CD14-positive monocyte (primary cell): ENCODE results near the gene CYSLTR2. TPM values are rescaled to one million over a fixed set of nuclear protein-coding genes. Genes with fewer than 3 reads are reported as not detected.

Experiments
- DNase-seq, 3 donors: peaks; one replicate each; pipeline ENCODE4 v3.0.0-alpha.2; 2011 to 2022
- H2AFZ ChIP-seq: 2 replicates; pipeline ENCODE4 v1.6.0; 2012; ENCODE audit warnings: mild to moderate bottlenecking, low read depth, low read length, inconsistent platforms; ENCODE audit not compliant: insufficient read depth, poor library complexity, severe bottlenecking
- H3K27ac ChIP-seq, 2 donors: 1 replicate in 1 of 2; 2 replicates in 1 of 2; pipeline ENCODE4 v1.5.1; 2012 to 2013; ENCODE audit warnings: low read length in 2 of 2, control low read depth in 1 of 2, inconsistent platforms in 1 of 2, low read depth in 1 of 2, mild to moderate bottlenecking in 1 of 2
- H3K27me3 ChIP-seq, 2 donors: one replicate each; pipeline versions ENCODE4 v1.6.0 to v1.6.1; 2011 to 2013; ENCODE audit warnings: low read length in 2 of 2; ENCODE audit not compliant: control insufficient read depth in 2 of 2, insufficient read depth in 2 of 2
- H3K36me3 ChIP-seq, 2 donors: replicated peaks in 1 of 2; 1 replicate in 1 of 2; 2 replicates in 1 of 2; pipeline versions ENCODE4 v1.5.1 to v1.6.1; 2012 to 2013; ENCODE audit warnings: low read length in 2 of 2, control low read depth in 1 of 2, inconsistent platforms in 1 of 2, mild to moderate bottlenecking in 1 of 2; ENCODE audit not compliant: insufficient read depth in 2 of 2, control insufficient read depth in 1 of 2
- H3K4me1 ChIP-seq, 2 donors: 1 replicate in 1 of 2; 2 replicates in 1 of 2; pipeline versions ENCODE4 v1.5.1 to v1.6.1; 2012 to 2013; ENCODE audit warnings: low read length in 2 of 2, control low read depth in 1 of 2, inconsistent platforms in 1 of 2, mild to moderate bottlenecking in 1 of 2, moderate library complexity in 1 of 2; ENCODE audit not compliant: insufficient read depth in 2 of 2, control insufficient read depth in 1 of 2
- H3K4me2 ChIP-seq: replicated peaks from 2 replicates; pipeline ENCODE3; 2012; ENCODE audit warnings: low read length, moderate library complexity, mild to moderate bottlenecking; ENCODE audit not compliant: poor library complexity, severe bottlenecking; ENCODE audit errors: extremely low read depth
- H3K4me3 ChIP-seq, 3 experiments: fragments of 200-600 bp in 1 of 3; sonication (generic) in 1 of 3; replicated peaks in 1 of 3; 1 replicate in 2 of 3; 2 replicates in 1 of 3; pipeline ENCODE4 v1.5.1; 2011 to 2013; ENCODE audit warnings: low read length in 3 of 3, mild to moderate bottlenecking in 3 of 3, control low read depth in 2 of 3, low read depth in 2 of 3, inconsistent platforms in 1 of 3, moderate library complexity in 1 of 3
- H3K79me2 ChIP-seq: 2 replicates; pipeline ENCODE4 v1.6.0; 2012; ENCODE audit warnings: mild to moderate bottlenecking, control low read depth, inconsistent platforms, low read length, moderate library complexity; ENCODE audit not compliant: insufficient read depth
- H3K9ac ChIP-seq: 2 replicates; pipeline ENCODE4 v1.6.0; 2017; ENCODE audit warnings: low read length, mild to moderate bottlenecking; ENCODE audit not compliant: insufficient read depth, poor library complexity, severe bottlenecking
- H3K9me3 ChIP-seq, 2 donors: replicated peaks in 1 of 2; 1 replicate in 1 of 2; 2 replicates in 1 of 2; pipeline versions ENCODE4 v1.5.1 to v1.6.1; 2012 to 2013; ENCODE audit warnings: low read length in 2 of 2, control low read depth in 1 of 2; ENCODE audit not compliant: control insufficient read depth in 1 of 2, insufficient read depth in 1 of 2
- H4K20me1 ChIP-seq: 2 replicates; pipeline ENCODE4 v1.6.0; 2012; ENCODE audit warnings: mild to moderate bottlenecking, low read length, control low read depth, moderate library complexity; ENCODE audit not compliant: insufficient read depth
- H3K27ac Mint-ChIP-seq, 7 donors: one replicate each; pipeline ENCODE4 v1.8.0; 2020; ENCODE audit warnings: mild to moderate bottlenecking in 7 of 7, mixed read lengths in 7 of 7, moderate library complexity in 6 of 7, inconsistent platforms in 2 of 7
- H3K27me3 Mint-ChIP-seq, 3 donors: one replicate each; pipeline ENCODE4 v1.8.0; 2021 to 2022; ENCODE audit warnings: low read depth in 3 of 3, mild to moderate bottlenecking in 3 of 3, mixed read lengths in 3 of 3, moderate library complexity in 3 of 3, inconsistent platforms in 1 of 3
- H3K36me3 Mint-ChIP-seq, 2 donors: one replicate each; pipeline ENCODE4 v1.8.0; 2020; ENCODE audit warnings: mixed read lengths in 2 of 2, inconsistent platforms in 1 of 2, mild to moderate bottlenecking in 1 of 2
- H3K4me1 Mint-ChIP-seq: one replicate; pipeline ENCODE4 v1.8.0; 2020; ENCODE audit warnings: mild to moderate bottlenecking, mixed read lengths
- H3K4me3 Mint-ChIP-seq, 2 donors: one replicate each; pipeline ENCODE4 v1.8.0; 2020; ENCODE audit warnings: mild to moderate bottlenecking in 2 of 2, mixed read lengths in 2 of 2, moderate library complexity in 1 of 2
- H3K9me3 Mint-ChIP-seq, 7 donors: one replicate each; pipeline ENCODE4 v1.8.0; 2020 to 2022; ENCODE audit warnings: mixed read lengths in 7 of 7, mild to moderate bottlenecking in 6 of 7, moderate library complexity in 6 of 7, inconsistent platforms in 2 of 7
- intact Hi-C, 2 donors: fragments of 100-400 bp; cut with micrococcal nuclease; formaldehyde crosslinking; loops; one replicate each; pipeline versions ENCODE4 v1.15.0 to v1.15.1; 2023
- polyA plus RNA-seq, 3 donors: library from polyadenylated mRNA; depleted of rRNA in 1 of 3; unstranded in 2 of 3; stranded (reverse) in 1 of 3; fragments of 300-500 nt in 2 of 3; fragments of >200 nt in 1 of 3; fragmentation: Illumina TruSeq in 2 of 3; gene quantifications; 1 replicate in 2 of 3; 2 replicates in 1 of 3; pipeline ENCODE4 v1.2.3, GENCODE V29; 2012 to 2021
- TF ChIP-seq, protein P1 (sequence below): fragments of 200-600 bp; IDR thresholded peaks from one replicate; pipeline ENCODE4 v1.8.0; 2022; ENCODE audit warnings: antibody characterized with exemption, mild to moderate bottlenecking

The CYSLTR2 gene
- polyA plus RNA-seq, 3 donors: 1.9 to 6.5 (median 4.1) TPM

DNA sequence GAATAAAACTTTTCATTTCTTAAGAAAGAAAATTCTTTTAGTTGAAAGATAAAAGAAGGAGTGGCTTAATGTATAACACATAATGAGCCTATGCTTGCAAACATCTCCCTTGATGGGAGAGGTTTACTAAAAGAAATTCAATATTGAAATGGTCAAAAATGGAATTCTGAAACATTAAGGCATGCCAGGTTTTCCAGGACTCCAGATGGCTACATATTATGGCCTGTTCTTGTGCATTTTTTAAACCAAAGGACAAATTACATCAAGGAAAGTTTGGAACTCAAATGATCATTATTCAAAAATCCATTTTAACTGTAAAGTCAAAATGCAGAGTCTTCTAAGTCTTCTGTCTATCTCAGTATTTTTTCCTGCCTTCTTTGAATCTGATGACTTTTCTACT is 19.1 kb upstream of the CYSLTR2 start:
- Mint-ChIP-seq H3K36me3 (no peaks in the 10 kb centered on the region), H3K9me3 (peaks cover 8 to 28% (median 18%) of the 10 kb centered on the region in 7 donors), H3K27ac (no peak overlapping the region), H3K27me3 (peaks cover 0 to 2% (median 0%) of the 10 kb centered on the region in 3 donors), H3K4me1 (peaks cover 5% of the 10 kb centered on the region), H3K4me3 (no peak overlapping the region)
- TF ChIP-seq, protein P1, sequence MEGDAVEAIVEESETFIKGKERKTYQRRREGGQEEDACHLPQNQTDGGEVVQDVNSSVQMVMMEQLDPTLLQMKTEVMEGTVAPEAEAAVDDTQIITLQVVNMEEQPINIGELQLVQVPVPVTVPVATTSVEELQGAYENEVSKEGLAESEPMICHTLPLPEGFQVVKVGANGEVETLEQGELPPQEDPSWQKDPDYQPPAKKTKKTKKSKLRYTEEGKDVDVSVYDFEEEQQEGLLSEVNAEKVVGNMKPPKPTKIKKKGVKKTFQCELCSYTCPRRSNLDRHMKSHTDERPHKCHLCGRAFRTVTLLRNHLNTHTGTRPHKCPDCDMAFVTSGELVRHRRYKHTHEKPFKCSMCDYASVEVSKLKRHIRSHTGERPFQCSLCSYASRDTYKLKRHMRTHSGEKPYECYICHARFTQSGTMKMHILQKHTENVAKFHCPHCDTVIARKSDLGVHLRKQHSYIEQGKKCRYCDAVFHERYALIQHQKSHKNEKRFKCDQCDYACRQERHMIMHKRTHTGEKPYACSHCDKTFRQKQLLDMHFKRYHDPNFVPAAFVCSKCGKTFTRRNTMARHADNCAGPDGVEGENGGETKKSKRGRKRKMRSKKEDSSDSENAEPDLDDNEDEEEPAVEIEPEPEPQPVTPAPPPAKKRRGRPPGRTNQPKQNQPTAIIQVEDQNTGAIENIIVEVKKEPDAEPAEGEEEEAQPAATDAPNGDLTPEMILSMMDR: no peak
- H3K4me2 ChIP-seq: no peak overlapping the region
- intact Hi-C loops: no loop called here
- no peaks in the 10 kb centered on the region for H3K36me3 ChIP-seq
- no peak overlapping the region for H3K9ac ChIP-seq
- H3K4me3 ChIP-seq: no peak overlapping the region
- DNase-seq: no peak
- no peaks in the 10 kb centered on the region for H3K4me1 ChIP-seq
- no peaks in the 10 kb centered on the region for H4K20me1 ChIP-seq
- no peaks in the 10 kb centered on the region for H3K27me3 ChIP-seq
- peaks cover 19 to 21% of the 10 kb centered on the region in 2 donors for H3K9me3 ChIP-seq
- H2AFZ ChIP-seq: no peak overlapping the region
- no peaks in the 10 kb centered on the region for H3K79me2 ChIP-seq
- no peak overlapping the region for H3K27ac ChIP-seq

DNA sequence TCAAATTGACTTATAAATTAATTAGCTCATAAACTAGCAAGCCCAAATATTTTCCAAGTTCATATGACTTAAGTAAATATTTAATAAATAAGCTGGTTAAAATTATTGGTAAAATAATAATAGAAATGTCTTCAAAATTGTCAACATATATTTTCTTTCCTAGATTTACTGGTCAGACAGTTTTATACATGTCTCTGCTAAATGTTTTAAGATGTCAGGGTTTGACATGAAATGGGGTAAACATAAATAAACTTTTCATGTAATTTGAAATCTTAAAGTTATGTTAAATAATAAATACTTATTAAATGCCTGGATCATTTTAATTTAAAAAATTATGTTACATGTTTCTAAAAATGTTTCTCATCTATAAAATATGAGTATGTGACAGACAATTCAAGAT is 18.3 kb upstream of the CYSLTR2 start:
- Histone ChIP-seq H3K79me2 (no peaks in the 10 kb centered on the region), H3K9ac (no peak overlapping the region), H3K27ac (no peak overlapping the region), H3K4me1 (no peaks in the 10 kb centered on the region), H3K27me3 (no peaks in the 10 kb centered on the region), H3K4me3 (no peak overlapping the region), H4K20me1 (no peaks in the 10 kb centered on the region), H3K9me3 (peaks cover 19 to 21% of the 10 kb centered on the region in 2 donors), H3K4me2 (no peak overlapping the region), H3K36me3 (no peaks in the 10 kb centered on the region), H2AFZ (no peak overlapping the region)
- Mint-ChIP-seq H3K4me3 (no peak overlapping the region), H3K4me1 (peaks cover 5% of the 10 kb centered on the region), H3K27me3 (peaks cover 0 to 2% (median 2%) of the 10 kb centered on the region in 3 donors), H3K36me3 (no peaks in the 10 kb centered on the region), H3K27ac (no peak overlapping the region), H3K9me3 (peaks cover 8 to 28% (median 18%) of the 10 kb centered on the region in 7 donors)
- TF ChIP-seq, protein P1: no peak
- DNase-seq: no peak
- intact Hi-C loops: no loop called here
